Left hindlimb (tissue), 1 donor: Measurements from ENCODE around the gene OR5A1.
A peak's percentile ranks its signal among the peaks of the same experiment; 100 is the strongest.
"Not testable (repeated sequence)": the region's sequence is repeated elsewhere in the genome, so short reads cannot be mapped to it uniquely, and the experiment has no call there.

Source experiments
- DNase-seq: peaks from one replicate; pipeline ENCODE4 v3.0.0-alpha.2; 2018

Gene OR5A1

GRCh38 chr11:59436169-59436568 lies at the start of gene OR5A1:
TSS of gene OR5A1 (plus strand) at chr11:59436469. CDS start at chr11:59443169, 6,700 bp downstream.
- DNase-seq, result no peak

- no peak for DNase-seq
These were observed 42.1 kb upstream of the OR5A1 start for GRCh38 chr11:59394186-59394585.

DNA sequence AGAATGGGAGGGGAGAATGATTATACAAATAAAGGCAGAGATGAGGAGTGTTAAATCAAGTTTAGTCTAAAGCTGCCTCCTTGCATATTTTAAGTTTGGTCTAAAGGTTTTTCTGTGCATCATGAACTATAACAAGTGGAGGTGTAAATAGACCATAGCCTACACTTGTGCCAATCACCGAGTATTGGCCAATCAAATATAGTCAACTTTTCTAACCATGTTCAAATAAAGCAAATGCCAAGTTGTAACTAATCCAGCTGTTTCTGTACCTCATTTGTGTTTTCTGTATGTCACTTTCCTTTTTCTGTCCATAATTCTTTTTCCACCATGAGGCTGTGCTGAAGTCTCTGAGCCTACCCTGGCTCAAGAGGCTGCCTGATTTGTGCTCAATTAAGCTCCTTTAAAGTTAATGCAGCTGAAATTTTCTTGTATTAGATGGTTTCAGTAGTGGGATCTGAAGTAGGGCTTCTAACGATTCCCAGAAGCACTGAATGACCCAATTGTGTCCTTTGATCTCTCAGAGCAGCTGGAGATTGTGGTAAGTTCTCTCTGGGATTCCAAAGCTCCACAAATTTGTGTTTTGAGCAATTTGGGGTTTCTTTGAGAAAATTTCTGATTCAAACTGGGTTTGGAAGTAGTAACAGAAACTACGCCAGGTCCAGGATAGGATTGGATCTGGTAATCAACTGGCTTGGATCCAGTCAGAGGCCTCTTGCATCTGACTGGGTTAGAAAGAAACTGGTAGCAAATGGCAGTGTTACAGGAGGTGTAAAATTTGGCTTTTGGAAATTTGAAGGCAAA lies 35.6 kb upstream of the OR5A1 start:
- no peak for DNase-seq

- no peak for DNase-seq
These were observed 35.1 kb upstream of the OR5A1 start for GRCh38 chr11:59401262-59401552.

DNA sequence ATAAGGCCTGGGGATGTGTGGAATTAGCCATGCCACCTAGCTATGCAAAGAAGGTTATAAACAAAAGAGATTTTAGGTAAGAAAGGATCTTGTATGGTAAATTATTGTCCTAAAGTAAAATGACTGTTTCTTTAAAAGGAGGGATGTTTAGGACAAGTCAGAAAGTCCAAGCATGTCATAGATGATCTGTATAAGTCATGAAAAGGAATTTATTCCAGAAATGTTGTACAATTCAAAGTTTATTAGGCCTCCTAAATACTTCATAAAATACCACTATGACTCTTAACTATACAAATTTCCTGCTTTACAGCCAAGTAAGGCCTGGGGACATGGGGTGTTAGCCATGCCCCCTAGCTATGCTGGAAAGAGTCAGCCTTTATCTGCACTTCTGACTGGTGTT lies 32.7 kb upstream of the OR5A1 start:
- DNase-seq, result no peak

GRCh38 chr11:59413646-59414045 lies 22.6 kb upstream of the OR5A1 start:
- no peak for DNase-seq

GRCh38 chr11:59415111-59415510 lies 21.2 kb upstream of the OR5A1 start:
- DNase-seq, result no peak

GRCh38 chr11:59416613-59417012 lies 19.7 kb upstream of the OR5A1 start:
- no peak for DNase-seq

GRCh38 chr11:59417023-59417422 lies 19.2 kb upstream of the OR5A1 start:
- no peak for DNase-seq

- DNase-seq, result no peak
These were observed 18.1 kb upstream of the OR5A1 start for GRCh38 chr11:59418156-59418555.

DNA sequence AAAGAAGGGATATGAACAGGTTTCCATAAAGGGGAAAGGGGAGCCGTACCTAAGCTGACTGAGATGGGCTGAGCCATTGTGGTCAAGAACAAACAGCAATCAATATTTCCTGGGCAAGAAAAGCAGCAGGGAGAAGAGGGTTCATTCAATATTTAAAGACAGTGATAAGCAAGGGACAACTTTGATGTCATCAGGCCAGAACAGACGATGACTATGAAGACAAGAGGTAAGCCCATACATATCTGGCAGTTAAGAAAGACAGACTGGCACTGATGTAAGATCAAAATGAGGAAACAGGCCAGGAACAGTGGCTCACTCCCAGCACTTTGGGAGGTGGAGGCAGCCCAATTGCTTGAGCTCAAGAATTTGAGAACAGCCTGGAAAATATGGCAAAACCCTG lies 12.4 kb upstream of the OR5A1 start:
- no peak for DNase-seq

DNA sequence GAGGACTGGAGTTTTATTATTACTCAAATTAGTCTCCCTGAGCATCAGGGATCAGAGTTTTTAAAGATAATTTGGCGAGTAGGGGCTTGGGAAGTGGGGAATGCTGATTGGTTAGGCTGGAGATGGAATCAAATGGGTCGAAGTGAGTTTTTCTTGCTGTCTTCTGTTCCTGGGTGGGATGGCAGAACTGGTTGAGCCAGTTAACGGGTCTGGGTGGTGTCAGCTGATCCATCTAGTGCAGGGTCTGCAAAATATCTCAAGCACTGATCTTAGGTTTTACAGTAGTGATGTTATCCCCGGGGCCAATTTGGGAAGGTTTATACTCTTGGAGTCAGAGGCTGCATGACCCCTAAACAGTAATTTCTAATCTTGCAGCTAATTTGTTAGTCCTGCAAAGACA lies 11.1 kb upstream of the OR5A1 start:
- no peak for DNase-seq

- no peak for DNase-seq
These were observed 9.8 kb upstream of the OR5A1 start, which contains the start of gene OR5A2 for GRCh38 chr11:59426361-59427067. TSS of gene OR5A2 (minus strand) at chr11:59426413. CDS start at chr11:59422953, 3,460 bp downstream.

GRCh38 chr11:59427068-59427382 lies 9.2 kb upstream of the OR5A1 start:
- DNase-seq, result no peak

GRCh38 chr11:59429924-59430516 lies 6.2 kb upstream of the OR5A1 start:
- DNase-seq, result no peak

DNA sequence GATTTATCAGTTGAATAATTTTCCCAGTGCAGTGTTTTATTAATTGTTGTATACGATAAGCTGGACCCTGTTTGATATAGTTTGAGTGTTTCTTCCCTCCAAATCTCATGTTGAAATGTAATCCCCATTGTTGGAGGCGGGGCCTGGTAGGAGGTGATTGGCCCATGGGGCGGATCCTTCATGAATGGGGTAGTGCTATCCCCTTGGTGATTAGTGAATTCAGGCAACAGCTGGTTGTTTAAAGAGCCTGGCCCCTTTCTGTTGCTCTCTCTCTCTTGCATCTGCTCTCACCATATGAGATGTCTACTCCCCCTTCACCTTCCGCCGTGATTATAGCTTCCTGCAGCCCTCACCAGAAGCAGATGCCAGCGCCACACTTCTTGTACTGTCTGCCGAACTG lies 1.5 kb downstream of the OR5A1 start:
- no peak for DNase-seq

- DNase-seq, result not testable (repeated sequence)
These were observed 9.4 kb downstream of the OR5A1 start for GRCh38 chr11:59445624-59446023.

- no peak for DNase-seq
These were observed 12.2 kb downstream of the OR5A1 start for GRCh38 chr11:59448484-59448883.

GRCh38 chr11:59456661-59457060 lies 20.4 kb downstream of the OR5A1 start, which contains the start of gene OR4D6:
TSS of gene OR4D6 (plus strand) at chr11:59456961. CDS start at chr11:59456961, 0 bp downstream.
- DNase-seq, result no peak

- no peak for DNase-seq
These were observed 23.6 kb downstream of the OR5A1 start for GRCh38 chr11:59459916-59460315.

DNA sequence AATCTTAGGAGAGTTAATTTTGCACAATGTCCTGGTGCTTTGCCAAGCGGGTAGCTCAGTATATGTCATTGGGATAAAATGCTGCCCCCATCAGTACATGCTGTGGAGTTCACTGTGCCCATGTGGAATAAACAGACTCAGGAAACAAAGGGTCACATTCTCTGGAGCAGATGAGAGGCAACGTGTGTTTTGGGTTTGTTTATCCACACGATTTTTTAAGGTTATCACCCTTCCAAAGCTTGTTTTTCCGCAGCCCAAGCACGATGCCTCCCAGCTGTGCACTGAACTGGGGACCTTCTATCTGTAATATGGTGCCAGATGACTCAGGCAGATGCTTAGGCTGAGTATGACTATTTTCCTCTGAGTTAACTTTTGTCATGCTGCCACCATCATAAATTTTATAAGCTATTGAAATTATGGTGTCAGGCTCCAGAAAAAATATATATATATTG lies 26.9 kb downstream of the OR5A1 start:
- peak; percentile 60 for DNase-seq

GRCh38 chr11:59473015-59473414 lies 36.7 kb downstream of the OR5A1 start, which contains the start of gene OR4D10:
TSS of gene OR4D10 (plus strand) at chr11:59473315. CDS start at chr11:59477430, 4,115 bp downstream.
- no peak for DNase-seq

DNA sequence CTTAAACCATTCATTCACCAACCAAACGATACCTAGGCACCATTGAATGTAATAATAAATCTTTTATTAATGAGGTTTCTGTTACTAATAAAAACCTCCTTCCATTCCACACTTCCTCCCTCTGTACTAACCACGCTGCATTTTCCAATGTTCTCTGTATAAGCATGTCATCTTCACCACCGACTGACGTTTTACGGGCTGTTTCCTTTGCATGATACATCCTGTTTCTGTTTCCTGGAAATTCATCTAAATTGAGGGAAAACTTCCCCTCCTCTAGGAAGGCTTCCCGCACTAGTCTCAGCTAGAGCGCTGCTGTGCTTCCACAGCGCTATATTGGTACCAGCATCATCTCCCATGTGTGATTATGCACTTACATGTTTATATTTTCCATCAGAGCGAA lies 38.9 kb downstream of the OR5A1 start:
- DNase-seq, result no peak

DNA sequence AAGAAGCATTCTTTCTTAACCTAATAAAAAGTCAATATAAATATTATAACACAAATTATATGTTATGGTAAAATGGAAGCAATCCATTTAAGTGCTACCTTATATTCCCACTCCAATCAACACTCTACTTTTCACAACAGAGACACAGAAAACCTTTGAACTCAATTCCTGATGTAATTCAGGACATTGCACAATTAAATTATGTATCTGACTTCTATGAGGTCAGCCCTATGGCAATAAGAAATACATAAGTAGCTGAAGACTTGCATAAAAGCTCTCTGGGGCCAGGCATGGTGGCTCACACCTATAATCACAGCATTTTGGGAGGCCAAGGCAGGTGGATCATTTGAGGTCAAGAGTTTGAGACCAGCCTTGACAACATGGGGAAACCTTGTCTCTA lies 43.6 kb downstream of the OR5A1 start:
- no peak for DNase-seq
